Endothelial cell of umbilical vein (primary cell): ENCODE measurements around the gene REM2. TPM values are rescaled to one million over a fixed set of nuclear protein-coding genes. Genes with fewer than 3 reads are reported as not detected.

Source experiments
- polyA plus RNA-seq, 4 experiments: library from polyadenylated mRNA; depleted of rRNA in 3 of 4; stranded (reverse) in 3 of 4; unstranded in 1 of 4; fragments of >200 nt; gene quantifications; 2 replicates each; pipeline versions ENCODE4 v1.2.1 to v1.2.3, GENCODE V29; 2011 to 2012; ENCODE audit warnings: missing spikeins in 1 of 4
- small RNA-seq: library from RNA; depleted of rRNA; stranded (forward); fragments of <200 nt; gene quantifications from one replicate; pipeline ENCODE3, GENCODE V24; 2012; ENCODE audit warnings: low replicate concordance, low read depth; ENCODE audit not compliant: insufficient read depth, insufficient read length
- total RNA-seq: library from RNA; stranded (reverse); gene quantifications from 2 replicates; pipeline ENCODE4 v1.2.3, GENCODE V29; 2021

REM2 gene
- total and polyA plus RNA-seq, 2 donors (not counting 3 experiments of a cell fraction or from before 2014, with no cell fraction given): 0.33 TPM; not detected in 1

Small RNAs within 50 kb of the gene (small RNA-seq; reads per million reads assigned to genes)
- not detected for gene RF00019

Other genes starting within 250 kb of the REM2 start
- gene OR6J1, start 238.9 kb upstream of the REM2 start, total RNA-seq: not detected in 2 replicates
- gene OR6J1, start 238.9 kb upstream of the REM2 start, polyA plus RNA-seq: not detected in 2 replicates
- gene OXA1L, start 116.5 kb upstream of the REM2 start, total RNA-seq: 200 and 212 TPM in 2 replicates
- 294 and 328 TPM in 2 replicates for gene OXA1L, start 116.5 kb upstream of the REM2 start, polyA plus RNA-seq
- gene SLC7A7, start 67.8 kb upstream of the REM2 start, total RNA-seq: 18.5 and 22.5 TPM in 2 replicates
- gene SLC7A7, start 67.8 kb upstream of the REM2 start, polyA plus RNA-seq: 94.0 and 103 TPM in 2 replicates
- 174 TPM in 2 replicates for gene MRPL52, start 53.3 kb upstream of the REM2 start, total RNA-seq
- gene MRPL52, start 53.3 kb upstream of the REM2 start, polyA plus RNA-seq: 81.1 and 127 TPM in 2 replicates
- gene MMP14, start 46.6 kb upstream of the REM2 start, total RNA-seq: 603 and 615 TPM in 2 replicates
- 501 and 506 TPM in 2 replicates for gene MMP14, start 46.6 kb upstream of the REM2 start, polyA plus RNA-seq
- 119 and 123 TPM in 2 replicates for gene LRP10, start 11.5 kb upstream of the REM2 start, total RNA-seq
- 157 and 192 TPM in 2 replicates for gene LRP10, start 11.5 kb upstream of the REM2 start, polyA plus RNA-seq
- gene RBM23, start 35.9 kb downstream of the REM2 start, total RNA-seq: 61.0 and 68.9 TPM in 2 replicates
- 67.7 and 73.3 TPM in 2 replicates for gene RBM23, start 35.9 kb downstream of the REM2 start, polyA plus RNA-seq
- 67.2 and 73.1 TPM in 2 replicates for gene PRMT5, start 46.2 kb downstream of the REM2 start, total RNA-seq
- gene PRMT5, start 46.2 kb downstream of the REM2 start, polyA plus RNA-seq: 185 and 197 TPM in 2 replicates
- gene HAUS4, start 73.9 kb downstream of the REM2 start, total RNA-seq: 33.8 and 37.4 TPM in 2 replicates
- gene HAUS4, start 73.9 kb downstream of the REM2 start, polyA plus RNA-seq: 23.5 and 30.3 TPM in 2 replicates
- 54.1 and 61.7 TPM in 2 replicates for gene AJUBA, start 99.3 kb downstream of the REM2 start, total RNA-seq
- 50.0 and 50.7 TPM in 2 replicates for gene AJUBA, start 99.3 kb downstream of the REM2 start, polyA plus RNA-seq
- gene C14orf93, start 126.9 kb downstream of the REM2 start, total RNA-seq: 5.4 and 7.1 TPM in 2 replicates
- 9.2 and 10.0 TPM in 2 replicates for gene C14orf93, start 126.9 kb downstream of the REM2 start, polyA plus RNA-seq
- gene PSMB5, start 151.7 kb downstream of the REM2 start, total RNA-seq: 214 and 236 TPM in 2 replicates
- 459 and 464 TPM in 2 replicates for gene PSMB5, start 151.7 kb downstream of the REM2 start, polyA plus RNA-seq
- gene PSMB11, start 159.0 kb downstream of the REM2 start, total RNA-seq: not detected in 2 replicates
- not detected in 2 replicates for gene PSMB11, start 159.0 kb downstream of the REM2 start, polyA plus RNA-seq
- gene CDH24, start 174.3 kb downstream of the REM2 start, total RNA-seq: 20.2 and 21.7 TPM in 2 replicates
- 52.9 and 63.1 TPM in 2 replicates for gene CDH24, start 174.3 kb downstream of the REM2 start, polyA plus RNA-seq
- 220 and 240 TPM in 2 replicates for gene ACIN1, start 211.9 kb downstream of the REM2 start, total RNA-seq
- gene ACIN1, start 211.9 kb downstream of the REM2 start, polyA plus RNA-seq: 136 and 146 TPM in 2 replicates
- gene C14orf119, start 212.3 kb downstream of the REM2 start, total RNA-seq: 55.5 and 58.3 TPM in 2 replicates
- gene C14orf119, start 212.3 kb downstream of the REM2 start, polyA plus RNA-seq: 60.5 and 78.7 TPM in 2 replicates
- gene CIROP, start 221.8 kb downstream of the REM2 start, total RNA-seq: not detected in 2 replicates
- not detected in 2 replicates for gene CIROP, start 221.8 kb downstream of the REM2 start, polyA plus RNA-seq
- gene CEBPE, start 236.0 kb downstream of the REM2 start, total RNA-seq: not detected in 2 replicates
- not detected in 2 replicates for gene CEBPE, start 236.0 kb downstream of the REM2 start, polyA plus RNA-seq